ENCODE measurements around the gene NR1I3.
"Not testable (repeated sequence)": the region's sequence is repeated elsewhere in the genome, so short reads cannot be mapped to it uniquely, and the experiment has no call there.

NR1I3 gene, protein sequence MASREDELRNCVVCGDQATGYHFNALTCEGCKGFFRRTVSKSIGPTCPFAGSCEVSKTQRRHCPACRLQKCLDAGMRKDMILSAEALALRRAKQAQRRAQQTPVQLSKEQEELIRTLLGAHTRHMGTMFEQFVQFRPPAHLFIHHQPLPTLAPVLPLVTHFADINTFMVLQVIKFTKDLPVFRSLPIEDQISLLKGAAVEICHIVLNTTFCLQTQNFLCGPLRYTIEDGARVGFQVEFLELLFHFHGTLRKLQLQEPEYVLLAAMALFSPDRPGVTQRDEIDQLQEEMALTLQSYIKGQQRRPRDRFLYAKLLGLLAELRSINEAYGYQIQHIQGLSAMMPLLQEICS

DNA sequence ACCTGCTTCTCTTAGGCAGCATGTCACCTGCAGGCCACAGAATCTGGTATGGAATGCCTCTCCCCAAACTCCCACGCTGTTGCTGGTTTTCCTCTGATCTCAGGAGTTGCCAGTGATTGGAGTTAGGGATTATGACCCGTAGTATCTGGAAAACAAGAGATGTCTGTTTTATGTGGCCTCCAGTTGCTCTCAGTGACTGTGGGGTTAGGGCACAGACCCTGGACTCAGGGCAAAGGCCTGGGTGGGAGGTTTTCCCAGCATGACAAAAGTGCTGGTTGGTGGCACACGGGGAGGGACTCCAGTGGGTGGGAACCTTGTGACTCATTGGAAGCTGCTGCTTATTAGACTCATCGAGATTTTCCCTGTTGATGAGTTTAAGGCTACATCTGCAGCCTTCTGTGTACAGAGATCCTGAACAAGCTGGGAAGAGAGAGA, at the start of gene NR1I3:
Gene NR1I3, minus strand, starts transcription at position 165 of the 435 bp plus-strand sequence. CDS start 1,638 bp downstream, outside the sequence.
- DNase-seq = no peak

DNA sequence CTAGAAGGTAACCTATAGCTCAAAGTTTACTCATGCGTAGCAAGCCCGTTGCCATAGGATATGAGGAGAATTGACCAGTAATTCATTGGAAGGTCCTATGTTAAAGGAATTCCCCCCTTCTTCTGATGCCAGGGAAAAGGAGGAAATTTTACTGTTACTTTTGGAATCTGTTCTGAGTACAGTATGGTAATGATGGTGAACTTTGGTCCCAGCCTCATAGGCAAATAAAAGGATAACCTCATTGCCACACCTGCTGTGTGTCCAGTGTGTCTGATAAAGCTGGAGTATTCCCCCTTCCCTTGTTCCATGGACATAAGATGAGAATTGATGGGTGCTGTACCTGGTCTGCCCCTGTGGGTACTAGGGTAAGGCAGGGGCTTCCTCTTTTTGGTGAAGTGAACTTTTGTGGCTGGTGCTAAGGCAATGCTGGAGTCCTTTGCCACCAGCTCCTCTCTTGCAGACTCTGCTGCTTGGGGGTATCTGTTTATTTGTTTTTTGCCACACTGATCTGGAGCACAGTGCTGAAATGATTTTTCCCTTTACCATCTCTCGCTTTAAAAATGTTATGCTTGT, 49.6 kb upstream of the NR1I3 start:
- no peak for DNase-seq

DNA sequence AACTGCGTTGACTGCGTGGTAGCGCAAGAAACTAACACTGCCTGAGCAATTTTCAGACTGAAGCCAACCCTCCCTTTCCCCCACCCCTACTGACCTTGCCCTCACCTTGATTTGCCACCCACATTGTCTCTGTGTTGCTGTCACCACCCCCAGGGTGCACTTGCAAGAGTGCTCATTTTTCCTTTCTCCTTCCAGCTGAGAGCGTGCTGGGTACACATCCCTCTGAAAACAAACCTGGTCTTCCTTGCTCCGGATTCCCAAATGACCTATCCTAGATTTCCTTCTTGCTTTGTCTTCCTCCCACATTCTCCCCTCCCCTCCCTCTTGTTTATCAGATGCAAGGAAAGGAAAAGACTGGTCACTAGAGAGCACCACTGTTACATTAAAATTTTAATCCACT, 47.5 kb upstream of the NR1I3 start:
- no peak for DNase-seq

GRCh38 chr1:161285113-161285512, 47.1 kb upstream of the NR1I3 start:
- no peak for DNase-seq

DNA sequence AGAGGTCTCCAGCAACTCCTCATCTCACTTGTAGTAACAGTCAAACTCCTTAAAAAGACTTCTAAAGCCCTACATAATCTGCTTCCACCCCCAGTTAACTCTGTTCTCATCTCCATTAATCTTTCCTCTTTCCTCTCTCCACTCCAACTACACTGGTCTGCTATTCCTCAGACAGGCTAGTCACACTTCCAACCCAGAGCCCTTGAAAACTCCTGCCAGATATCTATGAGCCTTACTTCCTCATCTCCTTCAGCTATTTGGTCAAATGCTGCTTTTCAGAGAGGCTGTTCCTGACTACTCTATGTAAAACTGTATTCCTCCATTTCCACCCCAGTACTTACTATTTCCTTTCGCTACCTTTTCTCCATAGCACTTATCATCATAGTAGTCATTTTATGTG, 45.0 kb upstream of the NR1I3 start:
- DNase-seq = no peak

DNA sequence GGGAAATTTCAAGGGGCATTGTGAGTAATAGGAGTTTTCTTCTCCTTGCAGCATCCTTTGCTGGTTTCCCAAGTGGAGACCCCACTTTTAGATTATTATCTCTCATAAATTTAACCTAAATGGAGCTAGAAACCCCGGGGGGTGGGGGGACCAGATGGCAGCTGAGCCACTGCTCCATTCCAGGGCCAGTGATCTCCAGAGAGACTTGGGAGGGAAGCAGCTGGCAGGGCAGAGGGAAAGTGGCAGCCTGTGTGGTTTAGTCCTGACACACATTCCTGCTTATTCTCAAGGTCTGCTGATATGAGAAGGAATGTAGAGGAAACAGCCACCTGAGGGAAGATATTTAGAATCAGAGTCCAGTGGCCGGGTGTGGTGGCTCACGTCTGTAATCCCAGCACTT, 36.9 kb upstream of the NR1I3 start:
- no peak for DNase-seq

GRCh38 chr1:161273402-161273801, 35.4 kb upstream of the NR1I3 start:
- DNase-seq = no peak

GRCh38 chr1:161267321-161267720, 29.3 kb upstream of the NR1I3 start:
- no peak for DNase-seq

GRCh38 chr1:161266836-161267235, 28.8 kb upstream of the NR1I3 start:
- no peak for DNase-seq

GRCh38 chr1:161266202-161266601, 28.2 kb upstream of the NR1I3 start:
- no peak for DNase-seq

DNA sequence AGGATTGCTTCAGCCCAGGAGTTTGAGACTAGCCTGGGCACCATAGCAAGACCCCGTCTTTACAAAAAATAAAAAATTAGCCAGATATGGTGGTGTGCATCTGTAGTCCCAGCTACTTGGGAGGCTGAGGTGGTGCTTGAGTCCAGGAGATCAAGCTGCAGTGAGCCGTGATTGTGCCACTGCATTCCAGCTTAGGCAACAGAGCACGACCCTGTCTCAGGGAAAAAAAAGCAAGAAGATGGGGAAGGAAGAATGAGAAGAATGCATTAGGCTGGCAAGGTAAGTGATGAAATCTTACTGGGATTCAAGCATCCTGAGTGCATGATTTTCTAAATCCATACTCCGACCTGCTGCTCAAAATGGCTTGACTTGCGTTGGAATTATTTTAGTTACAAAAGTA, 27.3 kb upstream of the NR1I3 start:
- no peak for DNase-seq

DNA sequence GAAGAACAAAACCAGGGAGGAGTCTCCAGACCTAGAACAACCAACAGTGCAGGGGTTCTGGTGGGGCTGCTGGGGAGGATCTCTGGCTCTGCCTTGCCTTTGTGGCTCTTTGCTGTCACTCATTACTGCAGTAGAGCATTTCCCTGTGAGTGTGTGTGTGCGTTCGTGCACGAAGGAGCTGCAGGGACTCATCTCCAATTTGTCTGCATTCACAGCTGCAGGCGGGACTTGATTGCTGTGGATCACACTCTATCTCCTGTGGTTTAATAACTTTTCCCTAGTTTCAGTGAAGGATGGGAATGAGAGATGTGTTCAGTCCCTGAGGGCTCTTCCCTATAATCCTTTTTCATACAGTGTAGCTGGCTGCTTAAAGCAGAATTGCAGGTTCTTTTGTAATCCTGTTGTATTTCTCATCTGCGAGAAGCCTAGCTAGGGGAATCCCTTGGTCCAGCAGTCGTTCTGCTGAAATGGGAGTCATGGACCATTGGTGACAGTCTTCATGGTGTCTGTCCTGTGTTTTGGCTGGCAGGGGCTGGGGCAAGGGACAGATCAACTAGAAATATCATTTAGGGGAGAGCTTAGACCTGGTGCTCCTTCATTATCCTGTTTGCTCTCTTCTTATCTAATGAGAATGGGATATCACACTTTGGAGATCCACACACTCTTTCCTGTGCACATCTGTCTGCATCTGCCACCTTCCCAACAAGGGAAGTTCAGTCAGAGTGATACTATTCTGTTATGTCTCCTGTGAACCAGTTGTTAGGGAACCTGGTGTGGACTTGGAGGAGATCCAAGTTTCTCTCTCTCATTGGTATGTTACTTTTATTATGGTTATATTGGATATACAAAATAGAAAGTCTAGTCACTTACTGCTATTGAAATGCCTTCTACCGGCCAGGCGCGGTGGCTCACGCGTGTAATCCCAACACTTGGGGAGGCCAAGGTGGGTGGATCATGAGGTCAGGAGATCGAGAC, 23.5 kb upstream of the NR1I3 start:
- DNase-seq = no peak

DNA sequence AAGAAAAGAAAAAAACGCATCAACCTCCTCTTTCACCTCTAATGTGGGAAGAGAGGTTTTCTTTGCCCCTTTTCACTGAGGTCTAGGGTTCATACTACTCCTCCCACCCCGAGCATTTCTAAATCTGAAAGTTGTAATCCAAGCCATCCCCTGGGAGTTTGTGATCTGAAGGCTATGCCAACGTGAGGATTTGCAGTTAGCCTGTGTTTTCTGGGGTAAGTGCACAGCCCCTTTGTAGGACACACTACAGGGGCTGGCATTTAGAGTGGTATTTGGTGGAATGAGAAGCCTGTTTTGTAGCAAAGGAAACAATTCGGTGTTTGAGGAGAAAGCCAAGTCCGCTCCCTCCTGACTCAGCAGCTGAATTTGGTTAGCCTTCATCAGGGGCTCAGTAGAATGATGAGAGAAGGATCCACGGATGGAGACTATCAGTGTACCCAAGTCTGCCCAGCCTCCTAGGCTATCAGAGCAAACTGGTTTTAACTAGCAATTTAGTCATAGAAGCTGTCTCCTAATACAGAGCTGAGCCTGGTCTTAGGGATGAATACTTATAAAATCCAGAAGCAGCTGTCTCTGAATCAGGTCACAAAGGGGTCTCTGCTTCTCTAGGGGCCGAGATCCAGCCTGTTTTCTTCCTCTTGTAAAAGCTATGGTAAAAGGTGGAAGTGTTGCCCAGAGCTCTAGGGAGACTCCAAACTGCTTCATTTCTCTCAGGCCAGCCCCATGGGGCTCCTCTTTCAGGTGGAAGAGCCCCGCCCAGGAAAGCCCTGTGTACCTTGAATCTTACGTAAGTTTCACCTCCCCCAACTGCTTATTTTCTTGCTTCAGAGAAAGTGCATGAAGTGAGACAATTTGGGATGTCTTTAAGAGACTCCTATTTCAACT, 22.6 kb upstream of the NR1I3 start:
- no peak for DNase-seq

- no peak for DNase-seq
Observed at GRCh38 chr1:161259765-161260164, 21.8 kb upstream of the NR1I3 start.

GRCh38 chr1:161259345-161259702, 21.3 kb upstream of the NR1I3 start:
- no peak for DNase-seq

GRCh38 chr1:161258439-161259344, 20.7 kb upstream of the NR1I3 start, which contains the start of gene PCP4L1:
Gene PCP4L1, plus strand, starts transcription at chr1:161258745. Its CDS starts 230 bp downstream, at chr1:161258975.
- DNase-seq = peak; percentile 10

- not testable (repeated sequence) for DNase-seq
Observed at GRCh38 chr1:161257109-161257508, 19.1 kb upstream of the NR1I3 start.

DNA sequence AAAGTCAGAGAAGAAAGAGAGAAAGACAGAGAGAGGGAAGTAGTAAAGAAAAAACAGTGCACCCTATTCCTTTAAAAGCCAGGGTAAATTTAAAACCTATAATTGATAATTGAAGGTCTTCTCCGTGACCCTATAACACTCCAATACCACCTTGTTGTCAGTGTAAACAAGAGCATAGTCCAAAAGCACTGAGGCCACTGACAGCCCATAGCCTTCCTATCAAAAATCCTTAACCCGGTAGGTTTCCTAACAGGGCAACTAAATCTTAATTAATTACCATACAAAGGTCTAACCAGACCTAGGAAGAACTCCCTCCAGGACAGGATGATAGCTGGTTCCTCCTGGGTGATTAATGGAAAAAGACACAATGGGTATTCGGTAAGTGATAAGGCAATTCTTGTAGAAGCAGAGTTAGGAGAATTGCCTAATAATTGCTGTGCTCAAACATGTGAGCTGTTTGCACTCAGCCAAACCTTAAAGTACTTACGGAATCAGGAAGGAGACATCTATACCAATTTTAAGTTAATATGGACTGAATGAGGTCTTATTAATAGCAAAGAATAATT, 18.0 kb upstream of the NR1I3 start:
- DNase-seq = not testable (repeated sequence)

DNA sequence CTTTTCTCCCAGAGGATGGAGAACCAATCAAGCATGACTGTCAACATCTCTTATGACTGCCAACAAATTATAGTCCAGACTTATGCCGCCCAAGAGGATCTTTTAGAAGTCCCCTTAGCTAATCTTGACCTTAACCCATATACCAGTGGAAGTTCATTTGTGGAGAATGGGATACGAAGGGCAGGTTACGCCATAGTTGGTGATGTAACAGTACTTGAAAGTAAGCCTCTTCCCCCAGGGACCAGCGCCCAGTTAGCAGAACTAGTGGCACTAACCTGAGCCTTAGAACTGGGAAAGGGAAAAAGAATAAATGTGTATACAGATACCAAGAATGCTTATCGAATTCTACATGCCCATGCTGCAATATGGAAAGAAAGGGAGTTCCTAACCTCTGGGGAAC, 17.3 kb upstream of the NR1I3 start:
- not testable (repeated sequence) for DNase-seq

DNA sequence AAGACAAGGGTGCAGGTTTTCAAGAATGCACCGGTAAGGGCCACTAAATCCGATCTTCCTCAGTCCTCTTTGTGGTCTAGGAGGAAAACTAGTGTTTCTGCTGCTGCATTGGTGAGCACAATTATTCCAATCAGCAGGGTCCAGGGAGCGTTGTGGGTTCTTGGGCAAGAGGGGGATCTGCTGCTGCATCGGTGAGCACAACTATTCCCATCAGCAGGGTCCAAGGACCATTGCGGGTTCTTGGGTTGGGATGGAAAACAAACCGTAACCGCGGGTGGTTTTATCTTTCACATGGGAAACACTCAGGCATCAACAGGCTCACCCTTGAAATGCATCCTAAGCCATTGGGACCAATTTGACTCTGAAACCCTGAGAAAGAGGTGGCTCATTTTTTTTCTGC, 13.6 kb upstream of the NR1I3 start:
- no peak for DNase-seq

GRCh38 chr1:161250829-161251228, 12.8 kb upstream of the NR1I3 start:
- DNase-seq = no peak
